ENCODE data around the gene BUB1B. TPM values are rescaled to one million over a fixed set of nuclear protein-coding genes. Genes with fewer than 3 reads are reported as not detected.

The BUB1B gene
- total and polyA plus RNA-seq, 9 of the 15 experiments (the other 6 are each of a cell fraction or from before 2014, with no cell fraction given), result 28.7 to 113 (median 82.2) TPM

GRCh38 chr15:40217166-40217824 lies 56.4 kb downstream of the BUB1B start (continued):
- no peak for TF ChIP-seq ELK3 (CRISPR knock-in tag; IDR thresholded peaks at IDR 0.05)
- TF ChIP-seq ZFX (CRISPR knock-in tag; IDR thresholded peaks at IDR 0.05), result no peak
- no peak for TF ChIP-seq CREB3L1 (IDR thresholded peaks at IDR 0.05; ENCODE audit: borderline replicate concordance, low read depth)
- no peak for TF ChIP-seq GABPA (tag; conservative IDR thresholded peaks at IDR 0.05; ENCODE audit: low read depth)

GRCh38 chr15:40219801-40220200 lies 58.9 kb downstream of the BUB1B start:
- WGBS (ENCODE audit: insufficient coverage, low coverage, missing lambda C conversion rate), result 100% methylated on average over 1 of the region's 1 CpG
- ATAC-seq, result no peak
- intact Hi-C loops (cut with micrococcal nuclease), result loop anchor here (5.0 kb wide), 1 partner anchor 118 kb away; no protein-coding TSS in a partner anchor
- Histone ChIP-seq H3K27me3 (ENCODE audit: control insufficient read depth in 2 of 2, insufficient read depth in 2 of 2, low read length in 2 of 2) (no peaks in the 10 kb centered on the region), H3K9ac (ENCODE audit: insufficient read depth in 1 of 2, low read depth in 2 of 2, low read length in 2 of 2) (no peak overlapping the region), H3K4me2 (ENCODE audit: insufficient read depth, low read length) (no peak overlapping the region), H3K27ac (ENCODE audit: extremely low read depth, low read depth, low read length) (no peak overlapping the region), H3K36me3 (ENCODE audit: control insufficient read depth, insufficient read depth, low read length) (peaks cover 83% of the 10 kb centered on the region), H3K9me1 (ENCODE audit: control insufficient read depth, insufficient read depth, low read length) (no peaks in the 10 kb centered on the region), H3K79me2 (ENCODE audit: control insufficient read depth, insufficient read depth, low read length) (no peaks in the 10 kb centered on the region), H3K4me1 (replicated peaks in 1 of 2; ENCODE audit: control insufficient read depth in 2 of 2, insufficient read depth in 2 of 2, low read length in 2 of 2) (no peaks in the 10 kb centered on the region), H3K9me3 (replicated peaks; ENCODE audit: control insufficient read depth, insufficient read depth, low read depth, low read length) (no peaks in the 10 kb centered on the region), H4K20me1 (replicated peaks; ENCODE audit: control insufficient read depth, insufficient read depth, low read length) (no peaks in the 10 kb centered on the region), H2AFZ (ENCODE audit: low read depth, low read length) (no peak overlapping the region), H3K4me3 (no peak overlapping the region)
- in situ Hi-C loops (cut with MboI), result loop anchor here (5.0 to 10.0 kb wide), 2 partner anchors 52 to 205 kb away; no protein-coding TSS in a partner anchor
- ChIA-PET POLR2A (interaction anchor here (0.6 kb wide), 1 partner anchor 51 kb away, joined by 3 read pairs; no protein-coding TSS in a partner anchor), CTCF (ENCODE audit: low intra/inter-chr PET ratio) (interaction anchor here (8.1 kb wide), 1 partner anchor 54 kb away, joined by 218 read pairs; no protein-coding TSS in a partner anchor)
- FAIRE-seq, result no peak
- no peak for DNase-seq (ENCODE audit: extremely low read depth in 1 of 4, low spot score in 3 of 4)
- no TSS peak for BruUV-seq (replicated peaks)
- TF ChIP-seq ZNF436 (CRISPR knock-in tag; IDR thresholded peaks at IDR 0.05), result no peak

All from K562 (cell line).